HepG2 (cell line): ENCODE measurements around the gene KRTAP10-5. TPM values are rescaled to one million over a fixed set of nuclear protein-coding genes. Genes with fewer than 3 reads are reported as not detected.

Experiments used
- ARID5B ChIP-seq: IDR thresholded peaks from 2 replicates; pipeline ENCODE4 v1.4.0; 2020; ENCODE audit warnings: mild to moderate bottlenecking, missing genetic modification reagents
- CENPX ChIP-seq: sonication (generic); formaldehyde crosslinking; IDR thresholded peaks from 2 replicates; pipeline ENCODE4 v1.9.0; 2021; ENCODE audit warnings: mild to moderate bottlenecking, missing genetic modification reagents, moderate library complexity
- FOSL2 ChIP-seq: sonication (generic); formaldehyde crosslinking; IDR thresholded peaks from 2 replicates; pipeline ENCODE4 v1.4.0; 2020; ENCODE audit warnings: missing genetic modification reagents
- HHEX ChIP-seq: IDR thresholded peaks from 2 replicates; pipeline ENCODE4 v1.6.1; 2016; ENCODE audit warnings: control low read depth
- IKZF5 ChIP-seq: IDR thresholded peaks from 2 replicates; pipeline ENCODE4 v1.6.1; 2018; ENCODE audit warnings: missing genetic modification reagents, mild to moderate bottlenecking, missing compliant biosample characterization
- MED8 ChIP-seq: sonication (generic); formaldehyde crosslinking; IDR thresholded peaks from 2 replicates; pipeline ENCODE4 v1.8.1; 2023; ENCODE audit warnings: mild to moderate bottlenecking, missing genetic modification reagents; ENCODE audit not compliant: insufficient replicate concordance
- MXI1 ChIP-seq: IDR thresholded peaks from 3 replicates; pipeline ENCODE4 v1.6.1; 2012; ENCODE audit warnings: low read depth, low read length, inconsistent platforms, borderline replicate concordance
- NFRKB ChIP-seq: fragments of 450-650 bp; IDR thresholded peaks from 2 replicates; pipeline ENCODE4 v1.6.1; 2017
- POLR2AphosphoS2 ChIP-seq: IDR thresholded peaks from 2 replicates; pipeline ENCODE4 v1.6.1; 2011; ENCODE audit warnings: low read depth, low read length, improper control_type of control experiment
- RORA ChIP-seq: sonication (generic); formaldehyde crosslinking; IDR thresholded peaks from 2 replicates; pipeline ENCODE4 v1.5.0; 2020; ENCODE audit warnings: mild to moderate bottlenecking, missing genetic modification reagents, moderate library complexity
- SETDB1 ChIP-seq: sonication (generic); formaldehyde crosslinking; IDR thresholded peaks from 2 replicates; pipeline ENCODE4 v1.5.1; 2020; ENCODE audit warnings: missing genetic modification reagents, mild to moderate bottlenecking, borderline replicate concordance
- TRIM24 ChIP-seq: sonication (generic); formaldehyde crosslinking; IDR thresholded peaks from 2 replicates; pipeline ENCODE4 v1.8.0; 2022; ENCODE audit warnings: mild to moderate bottlenecking, missing genetic modification reagents
- ZNF10 ChIP-seq: sonication (generic); formaldehyde crosslinking; IDR thresholded peaks from 2 replicates; pipeline ENCODE4 v1.4.0; 2020; ENCODE audit warnings: mild to moderate bottlenecking, low read depth, missing genetic modification reagents, borderline replicate concordance
- ZNF121 ChIP-seq: sonication (generic); formaldehyde crosslinking; IDR thresholded peaks from 2 replicates; pipeline ENCODE4 v1.5.0; 2020; ENCODE audit warnings: mild to moderate bottlenecking, missing genetic modification reagents
- ZNF318 ChIP-seq: sonication (generic); formaldehyde crosslinking; IDR thresholded peaks from 2 replicates; pipeline ENCODE4 v1.4.0; 2020; ENCODE audit warnings: mild to moderate bottlenecking, missing genetic modification reagents
- ZNF580 ChIP-seq: IDR thresholded peaks from 2 replicates; pipeline ENCODE4 v1.6.1; 2016; ENCODE audit warnings: low read depth, borderline replicate concordance
- polyA plus RNA-seq, 8 experiments: library from polyadenylated mRNA; depleted of rRNA in 3 of 8; stranded (reverse) in 7 of 8; unstranded in 1 of 8; fragments of >200 nt; fragmentation: Illumina TruSeq in 4 of 8; extraction: Trizol in 4 of 8; gene quantifications; 2 replicates each; pipeline versions ENCODE4 v1.2.1 to v1.2.3, GENCODE V29; 2011 to 2016; ENCODE audit warnings: low read depth in 4 of 8, missing spikeins in 1 of 8, mixed read lengths in 1 of 8; ENCODE audit not compliant: insufficient read depth in 1 of 8
- total RNA-seq, 5 experiments: library from RNA; depleted of rRNA; stranded (reverse); fragments of >200 nt; fragmentation: Illumina TruSeq; extraction: Trizol; gene quantifications; 2 replicates each; pipeline ENCODE4 v1.2.3, GENCODE V29; 2016; ENCODE audit warnings: low read depth in 1 of 5

KRTAP10-5 gene
- total and polyA plus RNA-seq, 2 of the 13 experiments (the other 11 are each of a cell fraction or from before 2014, with no cell fraction given), result not detected

GRCh38 chr21:44593598-44594405, 13.4 kb upstream of the KRTAP10-5 start (continued):
- TF ChIP-seq ZNF318, result no peak
- peak; percentile 79; the same call in 1 of the 2 replicates for TF ChIP-seq ZNF580 (CRISPR knock-in tag)
- TF ChIP-seq ZNF121 (CRISPR knock-in tag), result no peak
- no peak for TF ChIP-seq POLR2AphosphoS2
- peak; percentile 71 for TF ChIP-seq FOSL2 (CRISPR knock-in tag)
- TF ChIP-seq MXI1, result peak; percentile 23; the same call in 1 of the 3 replicates
- no peak for TF ChIP-seq RORA (CRISPR knock-in tag)
- no peak for TF ChIP-seq NFRKB
- TF ChIP-seq SETDB1 (CRISPR knock-in tag), result peak; percentile 79; the same call in 1 of the 2 replicates
- TF ChIP-seq MED8, result no peak
- TF ChIP-seq ZNF10 (CRISPR knock-in tag), result no peak
- peak; percentile 85 for TF ChIP-seq ARID5B
- TF ChIP-seq TRIM24 (CRISPR knock-in tag), result peak; percentile 87
- TF ChIP-seq HHEX (CRISPR knock-in tag), result no peak
- TF ChIP-seq CENPX, result no peak
- peak; percentile 86; the same call in 1 of the 2 replicates for TF ChIP-seq IKZF5 (CRISPR knock-in tag)
